ENCODE measurements around the gene TJP2. TPM values are rescaled to one million over a fixed set of nuclear protein-coding genes. Genes with fewer than 3 reads are reported as not detected.

TJP2 gene
- total and polyA plus RNA-seq, 2 of the 4 experiments (the other 2 are of a cell fraction), result 38.3 to 49.3 TPM

DNA sequence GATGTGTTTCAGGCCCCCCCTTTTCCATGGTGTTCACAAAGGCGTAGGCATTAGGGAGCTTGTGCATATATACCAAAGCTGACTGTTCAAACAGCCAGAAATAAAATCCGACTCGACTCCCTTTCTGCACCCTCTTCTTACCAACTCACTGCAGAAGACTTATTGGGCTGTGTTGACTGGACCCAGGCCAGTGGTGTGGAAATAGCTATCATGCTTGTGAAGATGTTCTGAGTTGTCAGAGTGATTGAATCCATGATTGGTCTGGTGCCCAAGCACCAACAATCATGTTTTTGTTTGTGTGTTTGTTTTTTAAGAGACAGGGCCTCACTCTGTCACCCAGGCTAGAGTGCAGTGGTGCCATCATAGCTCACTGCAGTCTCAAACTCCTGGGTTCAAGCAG lies 21.6 kb downstream of the TJP2 start:
- no peak overlapping the region for H3K23ac ChIP-seq (ENCODE audit: low read depth, low read length)
- no peak overlapping the region for H2BK15ac ChIP-seq (ENCODE audit: low read depth, low read length)
- H2BK20ac ChIP-seq (ENCODE audit: low read depth, low read length), result no peak overlapping the region
- ChIA-PET CTCF (interaction anchor here (0.6 to 7.4 kb wide), 4 partner anchors 28 to 555 kb away, joined by 3 to 47 read pairs (median 4); no protein-coding TSS in a partner anchor), POLR2A (ENCODE audit: unreplicated experiment) (interaction anchor here (0.6 kb wide), 1 partner anchor 108 kb away, joined by 3 read pairs; no protein-coding TSS in a partner anchor)
- no peak overlapping the region for H2BK5ac ChIP-seq (ENCODE audit: low read depth, low read length, poor library complexity, severe bottlenecking)
- no peaks in the 10 kb centered on the region for H3K27me3 ChIP-seq (ENCODE audit: control insufficient read depth, insufficient read depth, low read length)
- H2AK5ac ChIP-seq (ENCODE audit: low read depth, low read length), result no peak overlapping the region
- WGBS, 2 experiments (ENCODE audit: extremely low coverage in 2 of 2, insufficient read length in 1 of 2), result no CpG with 5 or more reads among the region's 3 CpGs
- intact Hi-C loops (cut with micrococcal nuclease) (no loop called here), in situ Hi-C loops (cut with MboI; ENCODE audit: low sequenced_read_pairs) (loop anchor here (5.0 kb wide), 1 partner anchor 138 kb away; no protein-coding TSS in a partner anchor), dilution Hi-C loops (cut with HindIII; ENCODE audit: low sequenced_read_pairs, unreplicated experiment) (no loop called here)
- DNase-seq, result no peak
- TF ChIP-seq MXI1 (IDR thresholded peaks at IDR 0.05; ENCODE audit: borderline replicate concordance, low read depth, low read length), result no peak
- no peak for TF ChIP-seq MAZ (IDR thresholded peaks at IDR 0.05; ENCODE audit: borderline replicate concordance, low read depth, low read length)
- no peak for TF ChIP-seq RFX5 (IDR thresholded peaks at IDR 0.05; ENCODE audit: low read depth, low read length)
- no peak for TF ChIP-seq ELK1 (IDR thresholded peaks at IDR 0.05; ENCODE audit: borderline replicate concordance, low read depth, low read length)
- TF ChIP-seq BHLHE40 (IDR thresholded peaks at IDR 0.05; ENCODE audit: low read depth, low read length), result no peak
- TF ChIP-seq POLR2A (IDR thresholded peaks at IDR 0.05; ENCODE audit: low read depth, low read length), result no peak
- no peak for TF ChIP-seq USF2 (IDR thresholded peaks at IDR 0.05; ENCODE audit: low read depth, low read length)
- H2AK9ac ChIP-seq (replicated peaks; ENCODE audit: low read depth, low read length, poor library complexity), result no peak overlapping the region
- H3K79me1 ChIP-seq (ENCODE audit: low read depth in 1 of 2, low read length in 2 of 2), result peaks cover 32 to 76% of the 10 kb centered on the region in 2 experiments
- no peak overlapping the region for H4K8ac ChIP-seq (ENCODE audit: low read depth in 2 of 2, low read length in 2 of 2)
- no peak overlapping the region for H3K9ac ChIP-seq (ENCODE audit: low read depth, low read length)
- no peak overlapping the region for H3K56ac ChIP-seq (ENCODE audit: extremely low read depth, insufficient read depth, low read length)
- no peak overlapping the region for H3K4ac ChIP-seq (ENCODE audit: low read depth, low read length)
- H2AFZ ChIP-seq (replicated peaks; ENCODE audit: low read length, poor library complexity), result no peak overlapping the region
- peaks cover 18% of the 10 kb centered on the region; the same call in 1 of the 2 replicates for H4K20me1 ChIP-seq (ENCODE audit: insufficient read depth, low read length)
- H3K4me1 ChIP-seq (ENCODE audit: control insufficient read depth, insufficient read depth, low read length), result peaks cover 3% of the 10 kb centered on the region; the same call in 1 of the 2 replicates
- H3K9me1 ChIP-seq (ENCODE audit: insufficient read depth, low read length), result peaks cover 16% of the 10 kb centered on the region
- ATAC-seq (ENCODE audit: low read depth), result no peak
- H3K9me3 ChIP-seq (ENCODE audit: control insufficient read depth, insufficient read depth, low read length), result no peaks in the 10 kb centered on the region
- no peak overlapping the region for H4K91ac ChIP-seq (ENCODE audit: insufficient read depth, low read depth, low read length)
- H3K4me3 ChIP-seq (ENCODE audit: insufficient read depth, low read depth, low read length), result no peak overlapping the region
- no peaks in the 10 kb centered on the region for H3K36me3 ChIP-seq (ENCODE audit: control insufficient read depth, insufficient read depth, low read length)
- H2BK120ac ChIP-seq (ENCODE audit: low read depth, low read length), result no peak overlapping the region
- no peak overlapping the region for H3K4me2 ChIP-seq (ENCODE audit: low read depth, low read length)
- no TSS peak for BruUV-seq (replicated peaks)
- H3K27ac ChIP-seq (ENCODE audit: insufficient read depth, low read length), result no peak overlapping the region
- H4K5ac ChIP-seq (ENCODE audit: low read depth, low read length), result no peak overlapping the region
- no peak overlapping the region for H3K18ac ChIP-seq (ENCODE audit: low read depth, low read length)
- H3K14ac ChIP-seq (replicated peaks; ENCODE audit: low read depth, low read length), result no peak overlapping the region
